ENCODE measurements around the gene SACM1L. TPM values are rescaled to one million over a fixed set of nuclear protein-coding genes. Genes with fewer than 3 reads are reported as not detected.

Gene SACM1L
- total and polyA plus RNA-seq, 2 experiments from 2014 or later: 28.1 to 61.6 TPM

GRCh38 chr3:45711931-45712330 is 22.7 kb downstream of the SACM1L start:
- no peaks in the 10 kb centered on the region for H3K27me3 ChIP-seq
- H3K9me3 ChIP-seq (ENCODE audit: low read depth): no peaks in the 10 kb centered on the region
- H3K4me3 ChIP-seq: no peak overlapping the region
- peaks cover 3% of the 10 kb centered on the region for H3K79me2 ChIP-seq
- no peak overlapping the region for H2AFZ ChIP-seq
- no peaks in the 10 kb centered on the region for H3K4me1 ChIP-seq (ENCODE audit: insufficient read depth)
- no peak for DNase-seq (ENCODE audit: low spot score)
- H3K36me3 ChIP-seq (replicated peaks; ENCODE audit: insufficient read depth, low read depth): no peaks in the 10 kb centered on the region
- WGBS (ENCODE audit: low lambda C conversion rate, missing lambda C conversion rate): 93% methylated on average over 3 of the region's 4 CpGs
- H3K9me2 ChIP-seq (replicated peaks; ENCODE audit: insufficient read depth): no peaks in the 10 kb centered on the region
- TF ChIP-seq CTCF (IDR thresholded peaks at IDR 0.05; ENCODE audit: poor library complexity) (no peak), EZH2 (IDR thresholded peaks at IDR 0.05; ENCODE audit: borderline replicate concordance) (no peak), EZH2phosphoT487 (IDR thresholded peaks at IDR 0.05; ENCODE audit: low read depth, severe bottlenecking, unreplicated experiment) (no peak)
- no peak overlapping the region for H3K4me2 ChIP-seq
- no peak overlapping the region for H3K27ac ChIP-seq
- no peaks in the 10 kb centered on the region for H4K20me1 ChIP-seq (ENCODE audit: insufficient read depth, poor library complexity, severe bottlenecking)

- Histone ChIP-seq H2AFZ (no peak overlapping the region), H3K36me3 (replicated peaks; ENCODE audit: insufficient read depth, low read depth) (no peaks in the 10 kb centered on the region), H3K79me2 (peaks cover 3% of the 10 kb centered on the region), H3K4me2 (no peak overlapping the region), H3K27me3 (no peaks in the 10 kb centered on the region), H3K9me3 (ENCODE audit: low read depth) (no peaks in the 10 kb centered on the region), H3K27ac (no peak overlapping the region), H3K9me2 (replicated peaks; ENCODE audit: insufficient read depth) (no peaks in the 10 kb centered on the region), H3K4me3 (no peak overlapping the region), H4K20me1 (ENCODE audit: insufficient read depth, poor library complexity, severe bottlenecking) (no peaks in the 10 kb centered on the region), H3K4me1 (ENCODE audit: insufficient read depth) (no peaks in the 10 kb centered on the region)
- WGBS (ENCODE audit: low lambda C conversion rate, missing lambda C conversion rate): 72% methylated on average over 7 of the region's 7 CpGs
- DNase-seq (ENCODE audit: low spot score): no peak
- TF ChIP-seq EZH2phosphoT487 (IDR thresholded peaks at IDR 0.05; ENCODE audit: low read depth, severe bottlenecking, unreplicated experiment): no peak
- no peak for TF ChIP-seq EZH2 (IDR thresholded peaks at IDR 0.05; ENCODE audit: borderline replicate concordance)
- TF ChIP-seq CTCF (IDR thresholded peaks at IDR 0.05; ENCODE audit: poor library complexity): no peak
These were observed 23.4 kb downstream of the SACM1L start for GRCh38 chr3:45712434-45713110.

- WGBS (ENCODE audit: low lambda C conversion rate, missing lambda C conversion rate): 50% methylated on average over 2 of the region's 2 CpGs
- TF ChIP-seq CTCF (IDR thresholded peaks at IDR 0.05; ENCODE audit: poor library complexity): no peak
- H3K27ac ChIP-seq: no peak overlapping the region
- H3K4me2 ChIP-seq: no peak overlapping the region
- no peaks in the 10 kb centered on the region for H4K20me1 ChIP-seq (ENCODE audit: insufficient read depth, poor library complexity, severe bottlenecking)
- no peak overlapping the region for H2AFZ ChIP-seq
- H3K27me3 ChIP-seq: no peaks in the 10 kb centered on the region
- no peaks in the 10 kb centered on the region for H3K36me3 ChIP-seq (replicated peaks; ENCODE audit: insufficient read depth, low read depth)
- H3K79me2 ChIP-seq: peaks cover 3% of the 10 kb centered on the region
- no peaks in the 10 kb centered on the region for H3K9me3 ChIP-seq (ENCODE audit: low read depth)
- no peaks in the 10 kb centered on the region for H3K4me1 ChIP-seq (ENCODE audit: insufficient read depth)
- DNase-seq (ENCODE audit: low spot score): no peak
- no peak overlapping the region for H3K4me3 ChIP-seq
- H3K9me2 ChIP-seq (replicated peaks; ENCODE audit: insufficient read depth): no peaks in the 10 kb centered on the region
These were observed 26.7 kb downstream of the SACM1L start for GRCh38 chr3:45715945-45716344.
